Measurements from ENCODE around the gene RAD51B. TPM values are rescaled to one million over a fixed set of nuclear protein-coding genes. Genes with fewer than 3 reads are reported as not detected.

The RAD51B gene
- total and polyA plus RNA-seq, 2 of the 13 experiments (the other 11 are each of a cell fraction or from before 2014, with no cell fraction given) = 7.0 to 9.5 TPM

DNA sequence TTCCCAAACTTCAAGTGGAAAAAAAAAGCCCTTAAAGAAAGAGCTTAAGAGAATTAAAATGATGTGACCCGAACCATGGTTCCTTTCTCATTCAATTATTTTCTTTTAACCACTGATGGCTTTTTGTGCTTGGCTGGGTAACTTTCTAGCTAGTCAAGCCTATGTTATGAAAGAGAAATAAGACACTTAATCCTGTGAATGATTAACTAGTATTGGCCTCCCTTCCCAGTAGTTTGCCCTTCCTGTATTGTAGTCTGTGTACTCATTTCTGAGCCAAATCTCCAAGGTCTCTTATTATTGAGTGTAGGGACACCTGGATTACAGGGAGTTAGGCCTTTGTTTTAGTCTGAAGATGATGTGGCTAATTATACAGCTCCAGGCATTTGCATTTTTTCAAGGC is 353.0 kb downstream of the RAD51B start (continued):
- no peak for TF ChIP-seq MED8 (CRISPR knock-in tag; IDR thresholded peaks at IDR 0.05; ENCODE audit: insufficient replicate concordance)
- TF ChIP-seq HES4 (CRISPR knock-in tag; IDR thresholded peaks at IDR 0.05; ENCODE audit: borderline replicate concordance) = no peak
- no peak for TF ChIP-seq SRSF9 (IDR thresholded peaks at IDR 0.05; ENCODE audit: borderline replicate concordance, insufficient read depth, low read depth, low read length, poor library complexity, severe bottlenecking)
- no peak for TF ChIP-seq SP2 (CRISPR knock-in tag; IDR thresholded peaks at IDR 0.05)
- TF ChIP-seq, protein P1, sequence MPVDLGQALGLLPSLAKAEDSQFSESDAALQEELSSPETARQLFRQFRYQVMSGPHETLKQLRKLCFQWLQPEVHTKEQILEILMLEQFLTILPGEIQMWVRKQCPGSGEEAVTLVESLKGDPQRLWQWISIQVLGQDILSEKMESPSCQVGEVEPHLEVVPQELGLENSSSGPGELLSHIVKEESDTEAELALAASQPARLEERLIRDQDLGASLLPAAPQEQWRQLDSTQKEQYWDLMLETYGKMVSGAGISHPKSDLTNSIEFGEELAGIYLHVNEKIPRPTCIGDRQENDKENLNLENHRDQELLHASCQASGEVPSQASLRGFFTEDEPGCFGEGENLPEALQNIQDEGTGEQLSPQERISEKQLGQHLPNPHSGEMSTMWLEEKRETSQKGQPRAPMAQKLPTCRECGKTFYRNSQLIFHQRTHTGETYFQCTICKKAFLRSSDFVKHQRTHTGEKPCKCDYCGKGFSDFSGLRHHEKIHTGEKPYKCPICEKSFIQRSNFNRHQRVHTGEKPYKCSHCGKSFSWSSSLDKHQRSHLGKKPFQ (CRISPR knock-in tag; IDR thresholded peaks at IDR 0.05; ENCODE audit: insufficient replicate concordance) = peak; percentile 46
- peak; percentile 44 for TF ChIP-seq TEAD3 (CRISPR knock-in tag; optimal IDR thresholded peaks at IDR 0.05; ENCODE audit: borderline replicate concordance)
- no peak for TF ChIP-seq ZNF773 (CRISPR knock-in tag; IDR thresholded peaks at IDR 0.05; ENCODE audit: borderline replicate concordance)
- peak; percentile 42; the same call in 1 of the 2 replicates for TF ChIP-seq BCL6 (CRISPR knock-in tag; IDR thresholded peaks at IDR 0.05)
- TF ChIP-seq POLR2AphosphoS5 (IDR thresholded peaks at IDR 0.05; ENCODE audit: low read depth, low read length) = peak; percentile 26; the same call in 1 of the 2 replicates
- no peak for TF ChIP-seq ZKSCAN5 (CRISPR knock-in tag; IDR thresholded peaks at IDR 0.05)
- TF ChIP-seq MTA1 (CRISPR knock-in tag; IDR thresholded peaks at IDR 0.05; ENCODE audit: borderline replicate concordance) = no peak
- no peak for TF ChIP-seq RNF2 (conservative IDR thresholded peaks at IDR 0.05; ENCODE audit: low read depth)
- TF ChIP-seq, protein P2, sequence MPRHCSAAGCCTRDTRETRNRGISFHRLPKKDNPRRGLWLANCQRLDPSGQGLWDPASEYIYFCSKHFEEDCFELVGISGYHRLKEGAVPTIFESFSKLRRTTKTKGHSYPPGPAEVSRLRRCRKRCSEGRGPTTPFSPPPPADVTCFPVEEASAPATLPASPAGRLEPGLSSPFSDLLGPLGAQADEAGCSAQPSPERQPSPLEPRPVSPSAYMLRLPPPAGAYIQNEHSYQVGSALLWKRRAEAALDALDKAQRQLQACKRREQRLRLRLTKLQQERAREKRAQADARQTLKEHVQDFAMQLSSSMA (CRISPR knock-in tag; IDR thresholded peaks at IDR 0.05) = no peak
- TF ChIP-seq ZNF451 (CRISPR knock-in tag; IDR thresholded peaks at IDR 0.05) = no peak
- TF ChIP-seq, protein P3, sequence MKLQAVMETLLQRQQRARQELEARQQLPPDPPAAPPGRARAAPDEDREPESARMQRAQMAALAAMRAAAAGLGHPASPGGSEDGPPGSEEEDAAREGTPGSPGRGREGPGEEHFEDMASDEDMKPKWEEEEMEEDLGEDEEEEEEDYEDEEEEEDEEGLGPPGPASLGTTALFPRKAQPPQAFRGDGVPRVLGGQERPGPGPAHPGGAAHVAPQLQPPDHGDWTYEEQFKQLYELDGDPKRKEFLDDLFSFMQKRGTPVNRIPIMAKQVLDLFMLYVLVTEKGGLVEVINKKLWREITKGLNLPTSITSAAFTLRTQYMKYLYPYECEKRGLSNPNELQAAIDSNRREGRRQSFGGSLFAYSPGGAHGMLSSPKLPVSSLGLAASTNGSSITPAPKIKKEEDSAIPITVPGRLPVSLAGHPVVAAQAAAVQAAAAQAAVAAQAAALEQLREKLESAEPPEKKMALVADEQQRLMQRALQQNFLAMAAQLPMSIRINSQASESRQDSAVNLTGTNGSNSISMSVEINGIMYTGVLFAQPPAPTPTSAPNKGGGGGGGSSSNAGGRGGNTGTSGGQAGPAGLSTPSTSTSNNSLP (IDR thresholded peaks at IDR 0.05; ENCODE audit: low read depth, low read length) = peak; percentile 84
- TF ChIP-seq ZFP36L1 (CRISPR knock-in tag; IDR thresholded peaks at IDR 0.05) = no peak
- TF ChIP-seq, protein P4, sequence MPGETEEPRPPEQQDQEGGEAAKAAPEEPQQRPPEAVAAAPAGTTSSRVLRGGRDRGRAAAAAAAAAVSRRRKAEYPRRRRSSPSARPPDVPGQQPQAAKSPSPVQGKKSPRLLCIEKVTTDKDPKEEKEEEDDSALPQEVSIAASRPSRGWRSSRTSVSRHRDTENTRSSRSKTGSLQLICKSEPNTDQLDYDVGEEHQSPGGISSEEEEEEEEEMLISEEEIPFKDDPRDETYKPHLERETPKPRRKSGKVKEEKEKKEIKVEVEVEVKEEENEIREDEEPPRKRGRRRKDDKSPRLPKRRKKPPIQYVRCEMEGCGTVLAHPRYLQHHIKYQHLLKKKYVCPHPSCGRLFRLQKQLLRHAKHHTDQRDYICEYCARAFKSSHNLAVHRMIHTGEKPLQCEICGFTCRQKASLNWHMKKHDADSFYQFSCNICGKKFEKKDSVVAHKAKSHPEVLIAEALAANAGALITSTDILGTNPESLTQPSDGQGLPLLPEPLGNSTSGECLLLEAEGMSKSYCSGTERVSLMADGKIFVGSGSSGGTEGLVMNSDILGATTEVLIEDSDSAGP (CRISPR knock-in tag; IDR thresholded peaks at IDR 0.05; ENCODE audit: borderline replicate concordance) = no peak
- TF ChIP-seq POGZ (CRISPR knock-in tag; IDR thresholded peaks at IDR 0.05) = peak; percentile 29; the same call in 1 of the 2 replicates
- TF ChIP-seq NR2F6 (IDR thresholded peaks at IDR 0.05) = no peak
- TF ChIP-seq NR2F6 (CRISPR knock-in tag; IDR thresholded peaks at IDR 0.05) = peak; percentile 53; the same call in 1 of the 2 replicates
- no peak for TF ChIP-seq CHD2 (IDR thresholded peaks at IDR 0.05; ENCODE audit: low read depth, low read length)
- no peak for TF ChIP-seq ZNF746 (CRISPR knock-in tag; IDR thresholded peaks at IDR 0.05)
- TF ChIP-seq ZNF652 (CRISPR knock-in tag; IDR thresholded peaks at IDR 0.05; ENCODE audit: borderline replicate concordance, low read depth) = peak; percentile 10; the same call in 1 of the 2 replicates
- no peak for TF ChIP-seq ZBTB21 (CRISPR knock-in tag; IDR thresholded peaks at IDR 0.05)
- no peak for TF ChIP-seq EHMT2 (IDR thresholded peaks at IDR 0.05; ENCODE audit: borderline replicate concordance, low read depth, low read length)
- no peak for TF ChIP-seq FOXA1 (IDR thresholded peaks at IDR 0.05)
- 0 out of 2 replicates have a peak, but pooled peaks have one; percentile 36 for TF ChIP-seq FOXA1 (CRISPR knock-in tag; IDR thresholded peaks at IDR 0.05)
- peak; percentile 66; the same call in 1 of the 2 replicates for TF ChIP-seq DPF2 (CRISPR knock-in tag; IDR thresholded peaks at IDR 0.05; ENCODE audit: borderline replicate concordance, low read depth)

Data from HepG2 (cell line).